ENCODE results near the gene TGFBR3L.

The TGFBR3L gene

GRCh38 chr19:7914598-7915045 lies at the start of gene TGFBR3L:
TSS of gene TGFBR3L (plus strand) at chr19:7914830.
- no peak for DNase-seq (ENCODE audit: low spot score)

GRCh38 chr19:7865262-7865911 lies 49.2 kb upstream of the TGFBR3L start:
- DNase-seq (ENCODE audit: low spot score) = no peak

DNA sequence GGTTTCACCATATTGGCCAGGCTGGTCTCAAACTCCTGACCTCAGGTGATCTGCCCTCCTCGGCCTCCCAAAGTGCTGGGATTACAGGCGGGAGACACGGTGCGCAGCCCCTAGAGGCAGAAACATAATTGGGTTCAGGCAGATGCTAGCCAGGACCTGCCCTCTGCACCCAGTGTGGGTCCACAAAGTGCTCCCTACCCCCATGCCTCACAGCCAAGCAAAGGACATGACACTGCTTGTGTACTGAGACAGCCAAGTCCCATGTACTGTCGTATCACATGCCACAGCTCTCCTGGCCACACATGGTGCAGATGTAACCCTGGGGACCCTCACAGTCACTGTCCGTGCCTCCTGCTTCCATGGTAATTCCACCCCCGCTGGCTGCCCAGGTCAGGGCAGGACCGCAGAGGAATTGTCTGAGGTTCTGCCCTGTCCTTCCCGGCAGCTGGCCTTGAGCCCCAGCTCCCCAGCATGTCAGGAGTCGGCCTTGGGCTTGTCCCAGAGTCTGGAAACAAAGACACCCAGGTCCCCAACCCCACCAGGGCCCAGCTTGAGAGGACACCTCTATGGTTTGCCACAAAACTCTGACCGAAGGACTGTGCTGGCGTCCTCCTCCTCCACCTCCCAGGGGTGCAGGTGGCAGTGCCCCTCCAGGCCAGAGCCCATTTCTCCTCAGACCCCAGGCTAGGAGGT lies 48.1 kb upstream of the TGFBR3L start:
- no peak for DNase-seq (ENCODE audit: low spot score)

- no peak for DNase-seq (ENCODE audit: low spot score)
Observed at GRCh38 chr19:7867092-7867844, 47.4 kb upstream of the TGFBR3L start.

DNA sequence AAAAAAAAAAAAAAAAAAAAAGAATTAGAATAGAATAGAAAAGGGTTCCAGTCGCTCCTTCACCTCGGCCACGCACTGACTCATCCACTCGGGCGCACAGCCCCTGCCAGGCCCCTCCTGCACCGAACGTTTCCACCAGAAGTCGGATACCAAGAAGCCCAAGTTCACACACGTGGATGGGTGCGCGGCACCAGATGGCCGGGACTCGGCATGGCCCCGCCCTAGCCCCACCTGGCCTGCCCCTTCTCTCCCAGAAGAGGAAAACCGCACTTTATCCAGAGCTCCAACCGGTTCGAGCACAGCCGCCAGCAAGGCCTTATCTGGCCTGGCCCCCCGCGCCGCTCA lies 46.3 kb upstream of the TGFBR3L start:
- no peak for DNase-seq (ENCODE audit: low spot score)

DNA sequence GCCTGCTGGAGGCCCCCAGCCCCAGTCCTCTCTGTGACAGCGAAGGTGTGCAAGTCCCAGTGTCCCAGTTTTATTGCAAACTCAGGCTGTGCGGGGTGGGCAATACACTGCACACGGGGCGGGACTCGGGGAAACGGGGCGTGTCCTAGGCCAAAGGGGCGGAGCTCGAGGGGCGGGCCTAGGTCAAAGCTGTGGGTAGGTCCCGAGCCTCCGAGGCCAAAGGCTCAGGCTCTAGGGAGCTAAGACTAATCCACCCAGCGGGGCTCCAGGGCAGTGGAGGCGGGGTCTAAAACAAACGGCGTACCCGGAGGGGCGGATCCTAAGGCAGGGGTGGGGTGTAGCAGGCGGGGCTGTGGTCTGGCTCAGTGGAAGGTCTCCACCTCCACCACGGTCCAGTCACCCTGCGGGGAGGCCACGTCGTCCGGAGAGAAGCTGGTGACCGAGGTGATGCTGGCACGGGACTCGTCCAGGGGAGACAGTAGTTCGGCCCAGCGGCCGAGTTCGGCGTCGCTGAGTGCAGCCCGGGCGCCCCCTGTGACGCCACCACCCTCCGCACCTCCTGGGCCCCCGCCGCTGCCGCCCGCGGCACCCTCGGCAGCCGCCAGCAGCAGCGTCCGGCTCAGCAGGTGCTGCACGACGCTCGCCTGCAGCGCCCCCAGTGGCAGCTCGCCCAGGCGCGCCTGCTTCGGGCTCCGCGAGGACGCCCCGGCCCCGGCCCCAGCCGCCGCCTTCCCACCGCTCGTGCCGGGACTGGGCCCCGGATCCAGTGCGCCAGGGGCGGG lies 45.8 kb upstream of the TGFBR3L start:
- DNase-seq (ENCODE audit: low spot score) = peak; percentile 38

GRCh38 chr19:7869453-7869909 lies 45.1 kb upstream of the TGFBR3L start:
- no peak for DNase-seq (ENCODE audit: low spot score)

DNA sequence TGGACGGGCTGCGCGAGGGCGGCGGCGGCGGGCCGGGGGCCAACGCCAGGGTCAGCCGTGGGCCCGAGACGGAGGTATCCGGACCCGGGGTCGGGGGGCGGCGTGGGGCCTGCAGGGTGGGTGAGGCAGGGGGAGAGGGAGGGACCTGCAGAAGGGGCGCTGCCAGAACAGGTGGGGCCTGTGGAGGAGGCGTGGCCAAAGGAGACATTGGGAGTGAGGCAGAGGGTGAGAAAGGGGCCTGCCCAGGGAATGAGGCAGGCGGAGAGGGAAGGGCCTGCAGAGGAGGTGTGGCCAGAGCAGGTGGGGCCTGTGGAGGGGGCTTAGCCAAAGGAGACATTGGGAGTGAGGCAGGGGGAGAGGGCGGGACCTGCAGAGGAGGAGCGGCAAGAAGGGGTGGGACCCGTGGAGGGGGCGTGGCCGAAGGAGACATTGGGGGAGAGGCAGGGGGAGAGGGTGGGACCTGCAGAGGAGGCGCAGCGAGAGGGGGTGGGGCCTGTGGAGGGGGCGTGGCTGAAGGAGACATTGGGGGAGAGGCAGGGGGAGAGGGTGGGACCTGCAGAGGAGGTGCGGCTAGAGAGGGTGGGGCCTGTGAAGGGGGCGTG lies 44.6 kb upstream of the TGFBR3L start:
- DNase-seq (ENCODE audit: low spot score) = no peak

DNA sequence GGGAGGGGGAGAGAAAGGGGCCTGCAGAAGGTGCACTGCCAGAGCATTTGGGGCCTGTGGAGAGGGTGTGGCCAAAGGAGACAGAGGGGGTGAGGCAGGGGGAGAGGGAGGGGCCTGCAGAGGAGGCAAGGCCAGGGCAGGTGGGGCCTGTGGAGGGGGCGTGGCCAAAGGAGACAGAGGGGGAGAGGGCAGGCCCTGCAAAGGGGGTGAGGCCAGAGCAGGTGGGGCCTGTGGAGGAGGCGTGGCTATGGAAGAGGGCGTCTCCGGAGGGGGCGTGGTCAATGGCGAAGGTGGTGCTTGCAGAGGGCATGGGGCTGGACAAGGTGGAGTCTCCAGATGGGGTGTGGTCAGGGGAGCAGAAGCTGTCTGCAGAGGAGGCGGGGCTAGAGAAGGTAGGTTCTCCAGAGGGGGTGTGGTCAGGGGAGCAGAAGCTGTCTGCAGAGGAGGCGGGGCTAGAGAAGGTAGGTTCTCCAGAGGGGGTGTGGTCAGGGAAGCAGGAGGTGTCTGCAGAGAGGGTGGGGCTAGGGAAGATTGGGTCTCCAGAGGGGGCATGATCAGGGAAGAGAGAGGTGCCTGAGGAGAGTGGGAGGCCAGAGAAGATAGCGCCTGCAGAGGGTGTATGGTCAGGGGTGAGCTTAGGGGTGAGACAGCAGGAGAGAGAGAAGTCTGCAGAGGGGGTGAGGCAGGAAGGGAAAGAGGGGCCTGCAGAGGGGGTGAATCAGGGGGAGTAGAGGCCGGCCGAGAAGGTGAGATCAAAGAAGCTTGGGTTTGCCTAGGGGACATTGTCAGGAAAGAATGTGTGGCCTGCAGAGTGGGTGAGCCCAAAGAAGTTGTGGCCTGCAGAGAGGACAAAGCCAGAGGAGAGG lies 43.8 kb upstream of the TGFBR3L start:
- no peak for DNase-seq (ENCODE audit: low spot score)

GRCh38 chr19:7871437-7872305 lies 43.0 kb upstream of the TGFBR3L start:
- peak; percentile 45 for DNase-seq (ENCODE audit: low spot score)

- DNase-seq (ENCODE audit: low spot score) = no peak
Observed at GRCh38 chr19:7872306-7873204, 42.1 kb upstream of the TGFBR3L start.

DNA sequence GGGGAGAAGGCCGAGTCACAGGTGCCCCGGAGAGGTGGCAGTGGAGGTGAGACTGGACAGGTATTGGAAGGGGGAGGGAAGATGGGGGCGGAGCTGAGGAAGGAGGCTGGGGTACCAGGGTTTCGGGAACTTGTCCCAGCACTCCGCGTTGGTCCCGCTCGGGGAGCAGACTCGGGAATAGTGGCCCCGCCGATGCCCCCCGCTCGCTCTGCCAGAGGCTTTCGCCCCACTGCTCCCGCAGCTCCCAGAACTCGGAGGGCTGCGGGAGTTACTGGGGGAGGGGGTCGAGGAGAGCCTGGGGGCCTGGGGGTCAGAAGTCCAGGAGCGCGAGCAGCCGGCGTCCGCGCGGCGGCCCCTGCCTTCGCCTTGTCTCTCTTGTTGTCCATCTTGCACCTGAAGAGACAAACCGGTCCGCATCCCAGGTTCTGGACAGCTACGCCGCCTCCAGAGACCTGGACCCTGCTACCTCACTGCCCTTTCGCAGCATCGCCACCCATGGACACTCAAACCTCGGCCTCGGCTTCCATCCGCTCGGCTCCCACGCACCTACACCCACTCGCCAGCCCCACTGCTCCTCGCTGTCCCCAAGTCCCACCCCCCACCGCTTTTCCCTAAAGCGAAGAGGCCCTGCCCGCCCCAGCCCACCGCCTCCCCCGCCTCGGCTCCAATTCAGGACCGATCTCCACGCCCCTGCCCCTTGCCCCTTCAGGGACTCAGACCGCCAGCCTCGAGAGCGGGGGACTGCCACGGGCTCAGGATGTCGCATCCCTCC lies 41.1 kb upstream of the TGFBR3L start:
- DNase-seq (ENCODE audit: low spot score) = no peak

- DNase-seq (ENCODE audit: low spot score) = no peak
Observed at GRCh38 chr19:7874076-7874896, 40.3 kb upstream of the TGFBR3L start, which contains the start of gene PRR36. TSS of gene PRR36 (minus strand) at chr19:7874390. CDS start at chr19:7873689, 701 bp downstream.

DNA sequence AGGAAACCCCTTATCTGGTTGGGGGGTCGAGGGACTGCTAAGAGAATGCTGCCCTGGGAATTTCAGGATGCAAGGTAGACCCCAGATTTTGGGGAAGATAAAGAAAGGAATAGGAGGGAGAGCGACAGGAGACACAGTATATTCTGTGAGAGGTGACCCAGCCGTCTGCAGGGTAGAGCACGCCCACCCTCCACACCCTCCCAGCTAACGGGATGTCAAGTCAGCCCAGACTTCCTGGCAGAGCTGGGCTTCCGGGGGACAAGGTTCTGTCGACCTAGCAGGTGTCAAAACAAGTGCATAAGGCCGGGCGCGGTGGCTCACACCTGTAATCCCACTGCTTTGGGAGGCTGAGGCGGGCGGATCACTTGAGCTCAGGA lies 39.7 kb upstream of the TGFBR3L start:
- no peak for DNase-seq (ENCODE audit: low spot score)

DNA sequence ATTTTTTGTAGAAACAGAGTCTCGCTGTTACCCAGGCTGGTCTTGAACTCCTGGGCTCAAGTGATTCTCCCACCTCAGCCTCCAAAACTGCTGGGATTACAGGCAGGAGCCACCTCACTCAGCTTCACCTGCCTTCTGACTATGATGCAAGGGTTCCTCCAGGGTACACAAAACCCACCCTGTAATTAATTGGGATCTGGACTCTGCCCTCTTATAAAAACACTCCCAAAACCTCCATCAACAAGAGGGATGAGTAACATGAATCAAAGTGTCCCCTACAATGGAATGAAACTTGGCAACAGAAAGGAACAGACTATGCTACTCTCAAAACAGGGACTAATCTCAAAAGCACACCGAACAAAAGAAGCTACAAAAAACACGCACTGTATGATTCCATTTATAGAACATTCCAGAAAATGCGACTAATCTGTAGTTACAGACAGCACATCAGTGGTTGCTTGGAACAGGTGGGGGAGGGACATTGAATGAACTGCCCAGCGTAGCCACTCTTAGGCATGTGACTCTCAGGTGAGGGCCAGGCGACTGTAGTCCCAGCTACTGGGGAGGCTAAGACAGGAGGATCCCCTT lies 37.3 kb upstream of the TGFBR3L start:
- no peak for DNase-seq (ENCODE audit: low spot score)

DNA sequence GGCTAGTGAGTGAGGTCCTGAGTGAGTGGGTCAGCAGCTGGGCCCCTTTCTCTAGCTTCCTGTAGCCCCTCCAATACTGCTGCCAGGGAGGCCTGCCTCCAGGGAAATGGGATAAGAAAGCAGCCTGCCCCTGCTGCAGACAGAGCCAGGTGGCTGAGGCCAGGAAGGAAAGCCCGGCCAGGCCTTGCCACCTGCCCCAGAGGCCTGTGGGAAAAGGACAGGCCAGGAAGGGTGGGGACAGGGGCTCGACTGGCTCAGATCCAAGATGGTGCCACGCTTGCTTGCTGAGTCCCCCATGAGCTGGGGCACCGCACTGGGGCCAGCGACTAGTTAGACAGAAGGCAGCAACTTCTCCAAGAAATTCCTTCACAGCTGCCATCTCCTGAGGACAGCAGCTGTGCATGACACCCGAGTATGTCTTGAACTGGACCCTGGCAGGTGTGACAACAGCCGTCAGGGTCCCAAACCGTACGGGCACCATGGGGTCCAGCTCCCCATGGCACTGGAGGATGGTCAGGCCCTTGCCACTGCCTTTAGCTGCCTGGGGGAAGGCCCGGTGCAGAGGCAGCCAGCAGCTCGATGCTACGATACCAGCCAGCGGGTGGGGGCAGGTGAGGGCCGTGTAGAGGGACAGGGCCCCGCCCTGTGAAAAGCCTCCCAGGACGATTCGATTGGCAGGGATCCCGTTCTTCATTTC lies 35.4 kb upstream of the TGFBR3L start:
- DNase-seq (ENCODE audit: low spot score) = no peak
